Thyroid gland (tissue), 4 donors: ENCODE results near the gene ARMS2. TPM values are rescaled to one million over a fixed set of nuclear protein-coding genes. Genes with fewer than 3 reads are reported as not detected.

Experiments
- DNase-seq, 2 donors: peaks; one replicate each; pipeline ENCODE4 v3.0.0-alpha.2; 2019
- H3K27ac ChIP-seq, 3 donors: fragments of 200-600 bp; sonication (generic); 1 replicate in 2 of 3; 2 replicates in 1 of 3; pipeline ENCODE4 v1.5.1; 2016 to 2019; ENCODE audit warnings: mild to moderate bottlenecking in 1 of 3, moderate library complexity in 1 of 3
- H3K27me3 ChIP-seq: fragments of 200-600 bp; sonication (generic); one replicate; pipeline ENCODE4 v1.5.1; 2019
- H3K36me3 ChIP-seq, 2 donors: fragments of 200-600 bp; sonication (generic); one replicate each; pipeline ENCODE4 v1.5.1; 2016 to 2019
- H3K4me1 ChIP-seq, 2 donors: fragments of 200-600 bp; sonication (generic); one replicate each; pipeline ENCODE4 v1.5.1; 2017 to 2019
- H3K4me3 ChIP-seq, 3 donors: fragments of 200-600 bp; sonication (generic); replicated peaks in 1 of 3; 1 replicate in 2 of 3; 2 replicates in 1 of 3; pipeline ENCODE4 v1.5.1; 2016; ENCODE audit warnings: mild to moderate bottlenecking in 1 of 3
- H3K9me3 ChIP-seq: fragments of 200-600 bp; sonication (generic); one replicate; pipeline ENCODE4 v1.5.1; 2017
- CTCF ChIP-seq, 6 experiments: fragments of 200-600 bp in 3 of 6; fragments of 450-650 bp in 3 of 6; sonication (generic) in 3 of 6; IDR thresholded peaks; one replicate each; pipeline ENCODE4 v1.5.1; 2016 to 2019; ENCODE audit warnings: antibody characterized with exemption in 6 of 6, mild to moderate bottlenecking in 2 of 6, inconsistent platforms in 1 of 6, moderate library complexity in 1 of 6
- POLR2A ChIP-seq, 2 donors: fragments of 450-650 bp; IDR thresholded peaks; one replicate each; pipeline ENCODE4 v1.6.1; 2017; ENCODE audit warnings: antibody characterized with exemption in 2 of 2, mild to moderate bottlenecking in 2 of 2, moderate library complexity in 1 of 2
- WGBS, 2 donors: methylation state at CpG; one replicate each; pipeline ENCODE4 v1.1.5; 2017; 5-methylcytosine and 5-hydroxymethylcytosine counted together
- intact Hi-C: fragments of 100-400 bp; cut with DNase I; formaldehyde crosslinking; loops from one replicate; pipeline ENCODE4 v1.15.1; 2023
- total RNA-seq, 4 donors: library from RNA; depleted of rRNA; stranded (reverse); fragments of >200 nt; gene quantifications; one replicate each; pipeline ENCODE4 v1.2.3, GENCODE V29; 2016

ARMS2 gene
- not detected for total RNA-seq

GRCh38 chr10:122454603-122455080 lies at the start of gene ARMS2:
ARMS2 (plus strand) TSS chr10:122454653; CDS start chr10:122454728, 75 bp downstream.
- no peaks in the 10 kb centered on the region for H3K36me3 ChIP-seq
- H3K9me3 ChIP-seq = no peaks in the 10 kb centered on the region
- no peak within 1 kb of the TSS for H3K27ac ChIP-seq
- no peaks in the 10 kb centered on the region for H3K4me1 ChIP-seq
- intact Hi-C loops = loop anchor here (5.0 kb wide), 1 partner anchor 98 kb away; no protein-coding TSS in a partner anchor
- H3K4me3 ChIP-seq = no peak within 1 kb of the TSS
- H3K27me3 ChIP-seq = no peaks in the 10 kb centered on the region
- WGBS, 2 donors = 88 to 91% methylated on average over 6 to 7 of the region's 7 CpGs
- DNase-seq = no peak
- TF ChIP-seq POLR2A (IDR thresholded peaks at IDR 0.05) (no peak), CTCF (IDR thresholded peaks at IDR 0.05) (no peak)

- DNase-seq = no peak
- 73 to 80% methylated on average over 8 of the region's 8 CpGs for WGBS, 2 donors
- Histone ChIP-seq H3K27me3 (no peaks in the 10 kb centered on the region), H3K36me3 (peaks cover 5 to 6% of the 10 kb centered on the region in 2 donors), H3K4me3 (no peak overlapping the region), H3K4me1 (no peaks in the 10 kb centered on the region), H3K27ac (no peak overlapping the region), H3K9me3 (no peaks in the 10 kb centered on the region)
- intact Hi-C loops = no loop called here
- TF ChIP-seq POLR2A (IDR thresholded peaks at IDR 0.05) = no peak
- TF ChIP-seq CTCF (IDR thresholded peaks at IDR 0.05) = no peak
Observed at GRCh38 chr10:122407375-122408125, 46.9 kb upstream of the ARMS2 start.

GRCh38 chr10:122413327-122413726 lies 41.1 kb upstream of the ARMS2 start:
- intact Hi-C loops = no loop called here
- no peaks in the 10 kb centered on the region for H3K9me3 ChIP-seq
- no peak overlapping the region for H3K4me3 ChIP-seq
- no peak overlapping the region for H3K27ac ChIP-seq
- no peak for DNase-seq
- TF ChIP-seq POLR2A (IDR thresholded peaks at IDR 0.05) (no peak), CTCF (IDR thresholded peaks at IDR 0.05) (no peak)
- H3K4me1 ChIP-seq = no peaks in the 10 kb centered on the region
- peaks cover 0 to 6% of the 10 kb centered on the region in 2 donors for H3K36me3 ChIP-seq
- H3K27me3 ChIP-seq = no peaks in the 10 kb centered on the region

- TF ChIP-seq POLR2A (IDR thresholded peaks at IDR 0.05) = no peak
- no peak for TF ChIP-seq CTCF (IDR thresholded peaks at IDR 0.05)
- no peak for DNase-seq
- intact Hi-C loops = no loop called here
- H3K27me3 ChIP-seq = no peaks in the 10 kb centered on the region
- H3K27ac ChIP-seq = no peak overlapping the region
- H3K36me3 ChIP-seq = peaks cover 0 to 12% of the 10 kb centered on the region in 2 donors
- H3K4me3 ChIP-seq = no peak overlapping the region
- H3K9me3 ChIP-seq = no peaks in the 10 kb centered on the region
- H3K4me1 ChIP-seq = no peaks in the 10 kb centered on the region
- WGBS, 2 donors = 93 to 95% methylated on average over 2 of the region's 2 CpGs
Observed at GRCh38 chr10:122417667-122418066, 36.8 kb upstream of the ARMS2 start.

GRCh38 chr10:122419016-122419415 lies 35.4 kb upstream of the ARMS2 start:
- H3K27ac ChIP-seq = no peak overlapping the region
- 78 to 94% methylated on average over 1 of the region's 1 CpG for WGBS, 2 donors
- peaks cover 0 to 10% of the 10 kb centered on the region in 2 donors for H3K36me3 ChIP-seq
- TF ChIP-seq CTCF (IDR thresholded peaks at IDR 0.05) (no peak), POLR2A (IDR thresholded peaks at IDR 0.05) (no peak)
- H3K9me3 ChIP-seq = no peaks in the 10 kb centered on the region
- no peaks in the 10 kb centered on the region for H3K4me1 ChIP-seq
- intact Hi-C loops = no loop called here
- no peaks in the 10 kb centered on the region for H3K27me3 ChIP-seq
- H3K4me3 ChIP-seq = no peak overlapping the region
- no peak for DNase-seq
